ENCODE results near the gene APOF. TPM values are rescaled to one million over a fixed set of nuclear protein-coding genes. Genes with fewer than 3 reads are reported as not detected.

Gene APOF
- total and polyA plus RNA-seq, 9 of the 15 experiments (the other 6 are each of a cell fraction or from before 2014, with no cell fraction given), result 0.09 to 0.15 (median 0.12) TPM; not detected in 5

DNA sequence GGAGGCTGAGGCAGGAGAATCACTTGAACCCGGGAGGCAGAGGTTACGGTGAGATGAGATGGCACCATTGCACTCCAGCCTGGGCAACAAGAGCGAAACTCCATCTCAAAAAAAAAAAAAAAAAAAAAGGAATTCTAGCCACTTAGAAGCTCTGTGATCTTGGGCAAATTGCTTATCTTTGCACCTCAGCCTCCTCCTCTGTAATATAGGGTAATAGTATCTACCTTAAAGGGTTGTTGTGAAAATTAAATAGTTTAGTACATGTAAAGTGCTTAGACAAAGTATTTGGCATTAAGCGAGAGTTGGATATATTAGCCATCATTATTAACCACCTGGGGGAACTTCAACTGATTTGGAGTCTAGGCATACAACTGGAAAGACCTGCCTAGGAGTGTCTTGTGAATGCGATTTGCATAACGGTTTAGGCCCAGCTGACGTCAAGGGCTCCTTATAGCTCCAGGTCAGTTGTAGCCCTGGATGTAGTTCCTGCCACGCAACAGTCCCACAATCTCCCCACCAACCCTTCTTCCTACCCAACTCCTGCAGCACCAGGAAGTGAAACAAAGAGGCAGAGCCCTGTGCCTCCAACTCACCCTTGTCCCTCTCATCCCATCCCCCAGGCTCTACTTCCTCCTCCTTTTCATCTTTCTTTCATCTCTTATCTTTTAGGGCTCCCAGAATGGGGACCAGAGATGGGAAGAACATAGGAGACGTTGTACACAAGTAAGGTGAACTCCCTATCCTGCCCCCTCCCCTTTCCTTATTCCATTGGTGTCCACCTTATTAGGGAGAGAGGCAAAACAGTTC, 26.1 kb downstream of the APOF start (continued):
- TF ChIP-seq, protein P1, sequence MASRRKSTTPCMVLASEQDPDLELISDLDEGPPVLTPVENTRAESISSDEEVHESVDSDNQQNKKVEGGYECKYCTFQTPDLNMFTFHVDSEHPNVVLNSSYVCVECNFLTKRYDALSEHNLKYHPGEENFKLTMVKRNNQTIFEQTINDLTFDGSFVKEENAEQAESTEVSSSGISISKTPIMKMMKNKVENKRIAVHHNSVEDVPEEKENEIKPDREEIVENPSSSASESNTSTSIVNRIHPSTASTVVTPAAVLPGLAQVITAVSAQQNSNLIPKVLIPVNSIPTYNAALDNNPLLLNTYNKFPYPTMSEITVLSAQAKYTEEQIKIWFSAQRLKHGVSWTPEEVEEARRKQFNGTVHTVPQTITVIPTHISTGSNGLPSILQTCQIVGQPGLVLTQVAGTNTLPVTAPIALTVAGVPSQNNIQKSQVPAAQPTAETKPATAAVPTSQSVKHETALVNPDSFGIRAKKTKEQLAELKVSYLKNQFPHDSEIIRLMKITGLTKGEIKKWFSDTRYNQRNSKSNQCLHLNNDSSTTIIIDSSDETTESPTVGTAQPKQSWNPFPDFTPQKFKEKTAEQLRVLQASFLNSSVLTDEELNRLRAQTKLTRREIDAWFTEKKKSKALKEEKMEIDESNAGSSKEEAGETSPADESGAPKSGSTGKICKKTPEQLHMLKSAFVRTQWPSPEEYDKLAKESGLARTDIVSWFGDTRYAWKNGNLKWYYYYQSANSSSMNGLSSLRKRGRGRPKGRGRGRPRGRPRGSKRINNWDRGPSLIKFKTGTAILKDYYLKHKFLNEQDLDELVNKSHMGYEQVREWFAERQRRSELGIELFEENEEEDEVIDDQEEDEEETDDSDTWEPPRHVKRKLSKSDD (conservative IDR thresholded peaks at IDR 0.05; ENCODE audit: low read length), result no peak
- TF ChIP-seq NONO (IDR thresholded peaks at IDR 0.05; ENCODE audit: low read depth in 2 of 2, low read length in 1 of 2), result no peak
- peak; percentile 48 for TF ChIP-seq NEUROD1 (IDR thresholded peaks at IDR 0.05; ENCODE audit: borderline replicate concordance, low read depth, low read length, partially characterized antibody)
- peak; percentile 40 for TF ChIP-seq POLR2AphosphoS5 (IDR thresholded peaks at IDR 0.05; ENCODE audit: control insufficient read depth, insufficient read depth, low read depth, low read length)
- TF ChIP-seq ZNF830 (CRISPR knock-in tag; IDR thresholded peaks at IDR 0.05), result no peak
- no peak for TF ChIP-seq NCOA6 (IDR thresholded peaks at IDR 0.05)
- peak; percentile 82 to 90 for TF ChIP-seq FOXK2 (conservative IDR thresholded peaks at IDR 0.05 in 1 of 2, IDR thresholded peaks at IDR 0.05 in 1 of 2; ENCODE audit: low read depth in 2 of 2)
- no peak for TF ChIP-seq MAFK (IDR thresholded peaks at IDR 0.05; ENCODE audit: low read length)
- TF ChIP-seq NBN (IDR thresholded peaks at IDR 0.05; ENCODE audit: low read depth), result peak; percentile 79; the same call in 1 of the 2 replicates
- peak in 1 of 2 experiments; percentile 68; a peak in 2 of 4 replicates for TF ChIP-seq RCOR1 (IDR thresholded peaks at IDR 0.05; ENCODE audit: borderline replicate concordance in 1 of 2, low read depth in 2 of 2, low read length in 2 of 2)
- no peak for TF ChIP-seq ZNF121 (CRISPR knock-in tag; conservative IDR thresholded peaks at IDR 0.05)
- TF ChIP-seq, protein P2, sequence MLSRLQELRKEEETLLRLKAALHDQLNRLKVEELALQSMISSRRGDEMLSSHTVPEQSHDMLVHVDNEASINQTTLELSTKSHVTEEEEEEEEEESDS (CRISPR knock-in tag; IDR thresholded peaks at IDR 0.05), result no peak
- TF ChIP-seq KLF13 (tag; IDR thresholded peaks at IDR 0.05; ENCODE audit: borderline replicate concordance, low read depth), result no peak
- peak; percentile 95 for TF ChIP-seq CREM (IDR thresholded peaks at IDR 0.05; ENCODE audit: low read depth)
- TF ChIP-seq, protein P3, sequence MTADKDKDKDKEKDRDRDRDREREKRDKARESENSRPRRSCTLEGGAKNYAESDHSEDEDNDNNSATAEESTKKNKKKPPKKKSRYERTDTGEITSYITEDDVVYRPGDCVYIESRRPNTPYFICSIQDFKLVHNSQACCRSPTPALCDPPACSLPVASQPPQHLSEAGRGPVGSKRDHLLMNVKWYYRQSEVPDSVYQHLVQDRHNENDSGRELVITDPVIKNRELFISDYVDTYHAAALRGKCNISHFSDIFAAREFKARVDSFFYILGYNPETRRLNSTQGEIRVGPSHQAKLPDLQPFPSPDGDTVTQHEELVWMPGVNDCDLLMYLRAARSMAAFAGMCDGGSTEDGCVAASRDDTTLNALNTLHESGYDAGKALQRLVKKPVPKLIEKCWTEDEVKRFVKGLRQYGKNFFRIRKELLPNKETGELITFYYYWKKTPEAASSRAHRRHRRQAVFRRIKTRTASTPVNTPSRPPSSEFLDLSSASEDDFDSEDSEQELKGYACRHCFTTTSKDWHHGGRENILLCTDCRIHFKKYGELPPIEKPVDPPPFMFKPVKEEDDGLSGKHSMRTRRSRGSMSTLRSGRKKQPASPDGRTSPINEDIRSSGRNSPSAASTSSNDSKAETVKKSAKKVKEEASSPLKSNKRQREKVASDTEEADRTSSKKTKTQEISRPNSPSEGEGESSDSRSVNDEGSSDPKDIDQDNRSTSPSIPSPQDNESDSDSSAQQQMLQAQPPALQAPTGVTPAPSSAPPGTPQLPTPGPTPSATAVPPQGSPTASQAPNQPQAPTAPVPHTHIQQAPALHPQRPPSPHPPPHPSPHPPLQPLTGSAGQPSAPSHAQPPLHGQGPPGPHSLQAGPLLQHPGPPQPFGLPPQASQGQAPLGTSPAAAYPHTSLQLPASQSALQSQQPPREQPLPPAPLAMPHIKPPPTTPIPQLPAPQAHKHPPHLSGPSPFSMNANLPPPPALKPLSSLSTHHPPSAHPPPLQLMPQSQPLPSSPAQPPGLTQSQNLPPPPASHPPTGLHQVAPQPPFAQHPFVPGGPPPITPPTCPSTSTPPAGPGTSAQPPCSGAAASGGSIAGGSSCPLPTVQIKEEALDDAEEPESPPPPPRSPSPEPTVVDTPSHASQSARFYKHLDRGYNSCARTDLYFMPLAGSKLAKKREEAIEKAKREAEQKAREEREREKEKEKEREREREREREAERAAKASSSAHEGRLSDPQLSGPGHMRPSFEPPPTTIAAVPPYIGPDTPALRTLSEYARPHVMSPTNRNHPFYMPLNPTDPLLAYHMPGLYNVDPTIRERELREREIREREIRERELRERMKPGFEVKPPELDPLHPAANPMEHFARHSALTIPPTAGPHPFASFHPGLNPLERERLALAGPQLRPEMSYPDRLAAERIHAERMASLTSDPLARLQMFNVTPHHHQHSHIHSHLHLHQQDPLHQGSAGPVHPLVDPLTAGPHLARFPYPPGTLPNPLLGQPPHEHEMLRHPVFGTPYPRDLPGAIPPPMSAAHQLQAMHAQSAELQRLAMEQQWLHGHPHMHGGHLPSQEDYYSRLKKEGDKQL (CRISPR knock-in tag; IDR thresholded peaks at IDR 0.05; ENCODE audit: borderline replicate concordance), result no peak
- peak; percentile 56; the same call in 1 of the 2 replicates for TF ChIP-seq ETV5 (CRISPR knock-in tag; IDR thresholded peaks at IDR 0.05; ENCODE audit: low read depth)
- TF ChIP-seq MTA2 (IDR thresholded peaks at IDR 0.05; ENCODE audit: low read depth), result peak; percentile 7; the same call in 1 of the 2 replicates
- TF ChIP-seq LEF1 (IDR thresholded peaks at IDR 0.05), result peak; percentile 91

Data from K562 (cell line).